ENCODE measurements around the gene FOXK2. TPM values are rescaled to one million over a fixed set of nuclear protein-coding genes. Genes with fewer than 3 reads are reported as not detected.
"Not testable (repeated sequence)": the region's sequence is repeated elsewhere in the genome, so short reads cannot be mapped to it uniquely, and the experiment has no call there.

Gene FOXK2
- total RNA-seq, 1 donor from 2014 or later: 18.0 TPM

DNA sequence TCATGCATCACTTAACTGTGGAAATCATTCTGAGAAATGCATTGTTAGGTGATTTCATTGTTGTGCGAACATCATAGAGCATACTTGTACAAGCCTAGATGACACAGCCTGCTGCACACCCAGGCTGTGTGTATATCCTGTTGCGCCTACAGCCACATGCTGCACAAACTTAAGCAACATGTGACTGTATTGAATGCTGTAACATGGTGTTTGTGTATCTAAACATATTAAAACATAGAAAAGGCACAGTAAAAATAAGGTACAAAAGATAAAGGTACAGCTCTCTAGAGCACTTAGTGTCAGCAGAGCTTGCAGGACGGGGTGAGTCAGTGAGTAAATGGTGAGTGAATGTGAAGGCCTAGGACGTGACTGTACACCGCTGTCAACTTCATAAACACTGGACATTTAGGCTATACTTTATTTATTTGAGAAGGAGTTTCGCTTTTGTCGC lies 11.9 kb downstream of the FOXK2 start:
- peak in 1 of 2 donors; percentile 86 for DNase-seq (ENCODE audit: low read depth in 2 of 2)

DNA sequence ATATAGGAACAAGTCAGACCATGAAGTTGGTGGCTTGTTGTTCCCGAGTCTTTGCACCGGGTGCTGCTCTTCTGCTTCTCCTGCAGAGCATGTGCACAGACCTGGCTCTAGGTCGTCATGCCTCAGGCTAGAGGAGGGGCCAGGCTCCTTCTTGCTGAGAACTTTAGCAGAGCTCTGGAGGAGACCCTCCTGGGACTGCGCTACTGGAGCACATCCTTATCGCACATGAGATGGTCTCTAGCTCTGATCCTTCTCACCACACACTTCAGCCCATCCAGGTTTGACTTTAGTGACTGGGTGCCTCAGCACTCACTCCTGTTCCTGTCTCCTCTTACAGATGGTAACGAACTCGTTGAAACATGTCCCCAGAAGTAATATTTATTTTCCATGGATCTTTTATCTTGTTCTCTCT lies 14.9 kb downstream of the FOXK2 start:
- DNase-seq (ENCODE audit: low read depth in 2 of 2): no peak

DNA sequence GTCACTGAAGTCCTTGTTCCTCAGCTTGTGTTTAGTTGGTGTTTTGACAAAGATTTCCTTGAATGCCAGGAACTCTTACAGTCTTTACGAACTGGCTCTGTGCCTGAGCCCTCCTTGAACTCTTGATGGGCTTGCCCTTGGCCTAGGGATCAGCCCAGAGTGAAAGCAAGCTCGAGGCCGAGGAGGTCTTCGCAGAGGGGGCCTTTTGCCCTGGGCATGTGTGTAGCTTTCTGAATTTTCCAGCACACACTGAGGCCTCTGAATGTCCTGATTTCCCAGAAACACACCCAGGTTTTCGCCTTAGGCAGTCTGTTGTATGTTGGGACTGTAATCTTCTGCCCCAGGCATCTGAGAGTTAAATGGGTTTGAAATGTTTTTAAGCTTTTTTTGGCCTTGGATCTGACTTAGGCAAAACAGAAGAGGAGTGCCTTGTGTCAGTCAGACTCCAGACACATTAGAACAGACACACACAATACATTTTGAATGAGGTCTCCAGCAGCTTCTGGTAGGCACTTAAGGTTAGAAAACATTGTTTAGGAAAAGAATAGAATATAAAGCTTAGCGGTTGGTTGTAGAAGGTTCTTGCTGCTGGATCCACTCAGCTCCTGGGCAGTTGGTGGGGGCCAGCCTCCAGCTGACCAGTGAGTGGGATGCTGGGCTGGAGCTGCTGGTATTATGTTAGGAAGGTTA lies 17.1 kb downstream of the FOXK2 start:
- peak in 1 of 2 donors; percentile 52 for DNase-seq (ENCODE audit: low read depth in 2 of 2)

DNA sequence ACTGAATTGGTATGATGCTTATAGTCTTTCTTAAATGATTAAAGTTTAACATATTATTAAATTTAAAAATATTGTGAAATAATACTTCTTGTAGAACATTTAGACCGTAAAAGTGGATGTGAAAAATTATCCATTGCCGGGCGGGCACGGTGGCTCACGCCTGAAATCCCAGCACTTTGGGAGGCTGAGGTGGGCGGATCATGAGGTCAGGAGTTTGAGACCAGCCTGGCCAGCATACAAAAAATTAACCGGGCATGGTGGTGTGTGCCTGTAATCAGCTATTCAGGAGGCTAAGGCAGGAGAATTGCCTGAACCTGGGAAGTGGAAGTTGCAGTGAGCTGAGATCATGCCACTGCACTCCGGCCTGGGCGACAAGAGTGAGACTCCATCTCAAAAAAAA lies 17.7 kb downstream of the FOXK2 start:
- DNase-seq (ENCODE audit: low read depth in 2 of 2): peak in 1 of 2 donors; percentile 25

DNA sequence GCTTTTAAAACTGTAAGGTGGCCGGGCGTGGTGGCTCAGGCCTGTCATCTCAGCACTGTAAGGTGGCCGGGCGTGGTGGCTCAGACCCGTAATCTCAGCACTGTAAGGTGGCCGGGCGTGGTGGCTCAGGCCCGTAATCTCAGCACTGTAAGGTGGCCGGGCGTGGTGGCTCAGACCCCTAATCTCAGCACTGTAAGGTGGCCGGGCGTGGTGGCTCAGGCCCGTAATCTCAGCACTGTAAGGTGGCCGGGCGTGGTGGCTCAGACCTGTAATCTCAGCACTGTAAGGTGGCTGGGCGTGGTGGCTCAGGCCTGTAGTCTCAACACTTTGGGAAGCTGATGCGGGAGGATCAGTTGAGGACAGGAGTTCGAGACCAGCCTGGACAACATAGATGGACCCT lies 19.5 kb downstream of the FOXK2 start:
- DNase-seq (ENCODE audit: low read depth in 2 of 2): not testable (repeated sequence)

DNA sequence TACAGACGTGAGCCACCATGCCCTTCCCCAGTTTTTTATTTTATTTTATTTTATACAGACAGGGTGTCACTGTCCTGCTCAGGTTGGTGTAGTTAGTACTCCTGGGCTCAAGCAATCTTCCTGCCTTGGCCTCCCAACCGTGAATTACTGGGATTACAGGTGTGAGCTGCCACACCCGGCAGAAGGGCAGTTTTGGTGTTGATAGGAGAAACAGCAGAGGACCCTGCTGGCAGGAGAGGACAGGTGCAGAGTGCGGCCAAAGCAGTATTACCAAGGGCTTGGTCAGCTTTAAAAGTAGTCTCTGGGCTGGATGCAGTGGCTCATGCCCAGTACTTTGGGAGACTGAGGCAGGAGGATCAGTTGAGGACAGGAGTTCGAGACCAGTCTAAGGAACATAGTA lies 22.9 kb downstream of the FOXK2 start:
- no peak for DNase-seq (ENCODE audit: low read depth in 2 of 2)

DNA sequence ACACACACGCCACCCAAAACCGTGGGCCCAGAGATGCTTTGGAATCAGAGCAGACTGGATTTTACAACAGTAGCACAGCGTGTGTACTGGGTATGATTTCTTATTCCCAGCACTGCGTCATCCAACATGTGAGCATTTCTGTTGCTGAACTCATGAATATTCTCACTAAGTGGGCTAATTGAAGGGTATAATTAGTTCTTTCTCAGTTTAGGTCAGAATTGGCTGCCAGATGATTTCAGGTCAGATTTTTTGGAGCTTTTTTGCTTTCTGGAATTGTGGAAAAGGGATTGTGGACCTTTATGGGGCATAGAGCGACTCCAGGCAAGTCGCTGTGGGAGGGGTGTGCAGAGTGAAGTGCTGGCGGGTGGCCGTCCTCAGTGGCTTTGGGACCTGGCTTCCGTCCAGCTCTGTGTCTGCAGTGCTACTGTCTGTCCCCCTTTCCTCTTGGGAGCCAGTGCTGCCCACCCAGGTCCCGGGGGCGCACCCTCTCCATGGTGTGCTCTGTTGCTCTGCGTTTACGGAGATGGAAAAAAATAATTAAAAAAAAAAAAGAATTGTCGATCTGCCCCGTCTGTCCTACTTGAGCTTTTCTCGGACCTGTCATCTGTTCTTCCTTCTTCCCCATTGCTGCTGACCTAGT lies 25.0 kb downstream of the FOXK2 start:
- no peak for DNase-seq (ENCODE audit: low read depth in 2 of 2)

DNA sequence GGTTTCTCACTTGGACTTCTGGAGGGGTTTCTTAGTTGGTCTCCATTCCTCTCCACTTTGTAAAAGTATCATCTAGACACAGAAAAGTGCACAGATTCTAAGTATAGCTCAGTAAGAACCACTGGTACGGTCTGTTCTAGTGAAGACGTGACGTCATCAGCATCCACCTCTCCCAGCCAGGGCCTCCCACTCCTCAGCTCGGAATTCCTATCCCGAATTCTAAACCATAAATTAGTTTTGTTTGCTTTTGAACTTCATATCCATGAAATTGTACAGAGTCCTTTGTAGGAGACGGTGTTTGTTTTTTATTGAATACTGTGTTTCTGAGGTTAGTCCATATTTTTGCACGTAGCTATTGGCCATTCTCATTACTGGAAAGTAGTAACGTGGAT lies 25.5 kb downstream of the FOXK2 start:
- DNase-seq (ENCODE audit: low read depth in 2 of 2): no peak

DNA sequence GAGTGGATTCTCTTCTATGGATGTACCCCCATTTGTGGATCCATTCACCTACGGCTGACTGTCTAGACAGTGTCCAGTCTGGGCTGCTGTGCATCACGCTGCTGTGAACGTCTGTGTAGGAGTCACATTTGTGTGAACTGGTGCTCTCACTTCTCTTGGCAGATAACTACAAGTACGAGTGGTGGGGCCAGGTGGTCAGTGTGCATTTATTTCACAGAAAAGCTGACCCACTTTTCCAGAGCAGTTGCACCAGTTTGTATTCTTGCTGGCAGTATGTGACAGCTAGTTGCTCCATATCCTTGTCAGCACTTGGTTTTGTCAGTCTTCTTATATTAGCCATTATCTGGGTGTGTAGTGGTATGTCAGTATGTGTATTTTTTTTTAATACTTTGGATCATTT lies 28.4 kb downstream of the FOXK2 start:
- no peak for DNase-seq (ENCODE audit: low read depth in 2 of 2)

DNA sequence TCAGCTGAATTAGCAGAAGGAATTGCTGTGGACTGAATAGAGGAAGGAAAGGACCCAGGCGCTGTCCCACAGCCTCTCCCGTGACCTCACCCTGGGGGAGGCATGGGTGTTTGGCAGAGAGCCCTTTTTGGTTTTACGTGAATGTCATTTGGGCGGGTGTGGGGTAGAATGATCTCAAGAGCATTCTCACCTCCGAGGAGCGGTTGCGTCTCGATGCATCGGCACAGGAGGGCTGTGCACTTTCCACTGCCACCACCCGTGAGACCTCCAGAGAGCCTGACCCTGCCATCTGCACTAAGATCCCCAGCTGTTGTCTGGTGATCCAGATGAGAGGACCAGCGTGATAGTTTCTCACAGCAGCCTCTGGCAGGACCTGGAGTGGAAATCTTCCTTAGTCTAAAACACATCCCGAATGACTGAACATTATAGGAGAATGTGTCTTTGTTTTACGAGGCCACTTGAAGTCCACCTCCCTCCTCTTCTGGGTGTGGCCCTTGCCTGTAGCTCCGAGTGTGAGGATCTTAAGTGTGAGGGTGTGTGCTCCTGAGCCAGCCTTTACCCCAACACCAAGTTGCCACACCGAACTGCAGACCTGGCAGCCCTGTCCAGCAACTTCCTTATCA lies 29.3 kb downstream of the FOXK2 start:
- DNase-seq (ENCODE audit: low read depth in 2 of 2): no peak

DNA sequence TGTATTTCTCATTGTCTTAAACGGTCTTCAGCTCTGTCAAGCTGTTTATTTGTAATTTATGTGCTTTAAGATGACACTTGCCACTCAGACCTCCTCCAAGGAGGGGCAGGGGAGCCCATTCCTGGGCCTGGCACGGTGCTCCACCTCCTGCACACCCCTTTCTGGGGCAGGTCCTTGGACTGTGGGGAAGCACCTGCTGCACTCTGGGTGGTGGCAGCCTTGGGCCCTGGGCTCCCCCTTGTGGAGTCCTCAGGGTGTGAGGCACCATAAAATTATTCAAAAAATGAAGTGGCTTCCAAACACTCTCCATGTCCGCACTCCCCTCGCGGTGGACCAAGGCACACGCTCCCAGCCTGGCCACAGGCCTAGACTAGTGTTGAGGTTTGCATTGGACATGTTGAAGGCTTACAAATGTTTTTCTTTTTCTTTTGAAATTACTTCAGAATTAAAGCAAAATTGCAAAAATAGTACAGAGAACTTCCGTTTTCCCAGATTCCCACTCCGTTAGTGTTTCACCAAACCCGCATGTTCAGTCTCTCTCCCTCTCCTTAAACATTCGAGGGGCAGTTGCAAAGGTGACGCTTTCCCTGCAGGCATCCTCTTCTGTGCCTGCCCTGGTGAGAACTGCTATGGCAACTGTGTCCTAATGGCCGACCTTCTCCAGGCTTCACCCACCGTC lies 32.4 kb downstream of the FOXK2 start:
- DNase-seq (ENCODE audit: low read depth in 2 of 2): peak in 1 of 2 donors; percentile 81

DNA sequence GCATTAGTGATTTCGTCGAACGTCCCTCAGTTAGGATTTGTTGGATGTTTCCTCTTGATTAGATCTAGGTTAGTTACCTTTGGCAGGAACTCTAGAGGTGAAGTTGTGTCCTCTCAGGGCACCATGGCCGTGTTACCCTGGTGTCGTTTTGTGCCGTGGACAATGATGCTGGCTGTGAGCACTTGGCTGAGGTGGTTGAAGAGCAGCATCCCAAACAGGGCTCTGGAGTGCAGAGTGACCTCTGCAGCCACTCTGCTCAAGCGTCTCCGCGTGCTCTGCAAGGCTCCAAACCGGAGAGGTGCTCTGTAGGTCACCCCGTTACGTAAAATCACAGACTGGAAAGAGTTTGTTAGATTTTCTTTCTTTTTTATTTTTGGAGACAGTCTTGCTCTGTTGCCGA lies 33.0 kb downstream of the FOXK2 start:
- no peak for DNase-seq (ENCODE audit: low read depth in 2 of 2)

DNA sequence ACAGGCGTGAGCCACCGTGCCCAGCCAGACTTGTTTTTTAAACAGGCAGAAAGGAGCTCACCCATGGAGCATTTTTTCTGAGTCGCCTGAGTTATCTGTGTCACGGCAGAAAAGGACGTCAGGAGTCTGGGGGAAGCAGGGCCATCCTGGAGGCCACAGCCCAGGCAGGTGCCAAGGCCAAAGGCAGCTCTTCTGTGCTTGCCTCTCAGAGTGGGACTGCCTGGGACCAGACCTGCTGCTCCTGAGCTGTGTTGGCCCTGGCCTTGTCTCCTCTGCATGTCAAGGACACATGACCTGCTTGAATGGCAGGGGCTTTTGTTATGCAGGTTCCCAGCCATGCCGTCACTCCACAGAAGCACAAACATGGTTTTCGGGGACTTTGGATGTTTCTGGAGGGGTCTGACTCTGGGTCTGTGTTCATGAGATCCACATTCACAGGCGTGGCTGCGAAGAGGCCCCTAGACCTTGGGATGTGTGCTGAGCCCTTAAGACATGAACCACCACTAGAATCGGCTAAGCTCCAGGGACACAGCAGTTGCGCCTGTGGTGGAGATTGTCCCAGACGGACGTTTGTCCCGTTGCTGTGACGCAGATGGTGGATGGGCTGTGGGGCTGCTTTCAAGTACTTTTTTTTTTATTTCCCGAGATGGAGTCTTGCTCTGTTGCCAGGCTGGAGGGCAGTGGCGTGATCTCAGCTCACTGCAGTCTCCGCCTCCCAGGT lies 33.8 kb downstream of the FOXK2 start:
- DNase-seq (ENCODE audit: low read depth in 2 of 2): no peak

DNA sequence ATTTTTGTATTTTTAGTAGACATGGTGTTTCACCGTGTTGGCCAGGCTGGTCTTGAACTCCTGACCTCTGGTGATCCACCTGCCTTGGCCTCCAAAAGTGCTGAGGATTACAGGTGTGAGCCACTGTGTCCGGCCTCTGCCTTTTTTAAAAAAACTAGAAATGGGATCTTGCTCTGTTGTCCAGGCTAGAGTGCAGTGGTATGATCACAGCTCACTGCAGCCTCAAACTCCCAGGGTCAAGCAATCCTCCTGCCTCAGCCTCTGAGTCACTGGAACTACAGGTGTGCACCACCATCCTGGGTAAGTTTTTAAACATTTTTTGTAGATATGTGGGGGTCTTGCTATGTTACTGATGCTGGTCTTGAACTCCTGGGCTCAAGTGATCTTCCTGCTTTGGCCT lies 38.0 kb downstream of the FOXK2 start:
- DNase-seq (ENCODE audit: low read depth in 2 of 2): not testable (repeated sequence)

DNA sequence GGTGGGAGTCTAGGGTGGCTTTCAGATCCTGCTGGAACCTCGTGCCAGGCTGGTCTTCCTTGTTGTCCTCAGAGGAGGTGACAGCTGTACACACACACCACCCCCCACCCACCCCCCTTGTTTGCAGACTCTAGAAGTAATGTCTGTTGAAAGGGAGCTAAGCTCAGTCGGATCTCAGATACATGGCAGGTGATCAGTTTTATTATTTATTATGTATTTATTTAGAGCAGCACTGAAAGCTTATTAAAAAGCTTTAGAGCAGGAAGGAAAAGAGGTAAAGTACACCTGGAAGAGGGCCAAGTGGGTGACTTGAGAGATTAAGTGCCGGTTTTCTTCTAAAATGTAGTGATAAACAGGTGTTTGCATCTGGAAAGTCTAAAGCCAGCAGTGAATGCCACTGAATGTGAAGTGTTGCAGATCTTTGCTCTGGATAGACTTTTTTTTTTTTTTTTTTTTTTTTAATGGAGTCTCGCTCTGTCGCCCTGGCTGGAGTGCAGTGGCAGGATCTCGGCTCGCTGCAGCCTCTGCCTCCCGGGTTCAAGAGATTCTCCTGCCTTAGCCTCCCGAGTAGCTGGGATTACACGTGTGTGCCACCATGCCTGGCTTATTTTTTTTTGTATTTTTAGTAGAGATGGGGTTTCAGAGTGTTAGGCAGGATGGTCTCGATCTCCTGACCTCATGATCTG lies 40.2 kb downstream of the FOXK2 start:
- DNase-seq (ENCODE audit: low read depth in 2 of 2): no peak

DNA sequence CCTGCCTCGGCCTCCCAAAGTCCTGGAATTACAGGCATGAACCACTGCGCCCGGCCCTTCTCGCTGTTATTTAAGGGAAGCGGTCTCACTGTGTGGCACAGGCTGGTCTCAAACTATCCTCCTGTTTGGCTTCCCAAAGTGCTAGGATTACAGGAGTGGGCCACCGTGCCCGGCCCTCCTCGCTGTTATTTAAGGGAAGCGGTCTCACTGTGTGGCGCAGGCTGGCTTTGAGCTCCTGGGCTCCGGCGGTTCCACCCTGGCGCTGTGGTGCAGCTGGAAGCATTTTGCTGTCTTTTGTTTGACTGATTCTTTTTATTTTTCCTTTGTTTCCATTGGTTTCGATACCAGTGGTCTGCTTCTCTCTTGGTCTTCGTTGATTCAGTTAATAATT lies 40.7 kb downstream of the FOXK2 start:
- no peak for DNase-seq (ENCODE audit: low read depth in 2 of 2)

DNA sequence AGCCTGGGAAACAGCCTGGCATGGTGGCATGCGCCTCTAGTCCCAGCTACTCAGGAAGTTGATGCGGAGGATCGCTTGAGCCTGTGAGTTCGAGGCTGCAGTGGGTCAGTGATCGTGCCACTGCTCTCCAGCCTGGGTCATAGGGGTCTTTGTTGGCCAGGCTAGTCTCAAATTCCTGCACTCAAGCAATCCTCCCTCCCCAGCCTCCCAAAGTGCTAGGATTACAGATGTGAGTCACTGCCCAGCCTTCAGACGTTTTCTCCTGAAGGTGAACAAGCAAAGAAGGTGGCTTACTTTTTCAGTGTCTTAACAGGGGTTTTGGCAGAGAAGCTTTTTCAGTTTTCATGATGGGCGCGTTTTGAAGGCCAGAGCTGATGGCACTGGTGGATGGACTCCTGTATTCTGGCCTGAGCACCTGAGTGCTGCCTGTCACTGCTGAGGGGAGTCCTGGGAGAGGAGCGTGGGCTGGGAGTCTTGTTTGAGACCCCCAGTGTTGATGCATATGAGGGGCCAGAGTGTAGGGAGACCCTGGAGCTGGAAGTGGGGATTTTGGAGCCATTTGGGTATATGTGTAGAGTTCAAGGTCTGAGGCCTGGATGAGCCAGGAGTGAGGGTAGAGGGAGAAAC lies 41.4 kb downstream of the FOXK2 start:
- DNase-seq (ENCODE audit: low read depth in 2 of 2): no peak

DNA sequence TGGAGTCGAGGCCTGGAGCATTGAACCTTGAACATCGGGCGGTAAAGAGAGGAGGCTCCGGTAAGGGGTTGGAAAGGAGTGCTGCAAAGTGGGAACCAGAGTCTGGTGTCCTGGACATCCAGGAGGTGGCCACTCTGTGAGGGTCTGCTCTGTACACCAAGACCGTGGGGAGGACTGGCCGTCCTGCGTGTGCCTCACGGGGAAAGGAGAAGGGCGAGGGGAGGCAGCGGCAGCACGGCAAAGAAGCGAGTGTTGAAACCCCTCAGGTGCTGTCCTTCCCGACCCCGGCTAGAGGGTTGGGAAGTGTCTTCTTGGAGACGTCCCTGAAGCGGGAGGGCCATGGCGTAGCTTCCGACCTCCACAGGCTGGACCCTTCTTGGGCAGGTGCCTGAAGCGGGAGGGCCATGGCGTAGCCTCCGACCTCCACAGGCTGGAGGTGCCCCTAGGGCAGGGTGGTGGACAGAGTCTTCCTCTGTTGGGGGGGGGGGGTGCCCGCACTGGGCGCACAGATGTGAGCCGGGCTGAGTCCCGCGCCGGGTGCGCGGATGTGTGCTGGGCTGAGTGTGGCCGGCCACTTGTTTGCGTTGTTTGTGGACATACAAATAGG lies 42.0 kb downstream of the FOXK2 start:
- DNase-seq (ENCODE audit: low read depth in 2 of 2): no peak

DNA sequence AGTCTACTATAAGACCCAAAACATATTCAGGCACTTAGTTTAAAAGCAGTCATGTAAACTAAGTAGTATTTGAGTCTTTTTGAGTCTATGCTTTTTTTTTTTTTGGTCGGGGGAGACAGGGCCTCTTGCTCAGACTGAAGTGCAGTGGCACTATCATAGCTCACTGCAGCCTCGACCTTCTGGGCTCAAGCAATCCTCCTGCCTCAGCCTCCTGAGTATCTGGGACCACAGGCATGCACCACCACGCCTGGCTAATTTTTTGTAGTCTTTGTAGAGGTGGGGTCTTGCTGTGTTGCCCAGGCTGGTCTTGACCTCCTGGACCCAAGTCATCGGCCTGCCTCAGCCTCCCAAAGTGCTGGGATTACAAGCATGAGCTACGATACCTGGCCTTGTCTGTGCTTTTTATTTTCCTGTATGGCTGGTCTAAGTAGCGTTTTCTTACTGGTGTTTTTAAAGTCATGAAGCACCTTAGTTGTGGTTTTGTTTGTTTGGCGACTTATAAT lies 43.2 kb downstream of the FOXK2 start:
- not testable (repeated sequence) for DNase-seq (ENCODE audit: low read depth in 2 of 2)

DNA sequence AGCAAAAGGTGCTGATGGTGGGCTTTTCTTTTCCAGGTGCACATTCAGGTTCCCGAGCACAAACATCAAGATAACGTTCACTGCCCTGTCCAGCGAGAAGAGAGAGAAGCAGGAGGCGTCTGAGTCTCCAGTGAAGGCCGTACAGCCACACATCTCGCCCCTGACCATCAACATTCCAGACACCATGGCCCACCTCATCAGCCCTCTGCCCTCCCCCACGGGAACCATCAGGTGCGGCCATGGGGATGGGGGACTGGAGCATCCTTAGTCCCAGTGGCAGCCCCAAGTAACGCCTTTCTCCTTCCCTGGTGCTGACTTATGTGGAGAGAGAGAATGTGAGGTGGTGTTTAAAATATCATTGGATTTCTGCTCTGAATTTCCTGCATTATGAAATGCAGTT lies 43.8 kb downstream of the FOXK2 start:
- no peak for DNase-seq (ENCODE audit: low read depth in 2 of 2)
